Middle frontal gyrus (tissue), 1 donor: ENCODE measurements around the gene CELSR1.

Experiments
- DNase-seq: peaks from one replicate; pipeline ENCODE4 v3.0.0-alpha.2; 2015; ENCODE audit warnings: low spot score; ENCODE audit errors: extremely low spot score

Gene CELSR1

GRCh38 chr22:46537225-46537945 is at the start of gene CELSR1:
CELSR1 (minus strand) TSS chr22:46537620; CDS start chr22:46537170, 450 bp downstream.
- no peak for DNase-seq

- DNase-seq = no peak
Observed at GRCh38 chr22:46587061-46587460, 49.6 kb upstream of the CELSR1 start.

GRCh38 chr22:46586531-46587011 is 49.2 kb upstream of the CELSR1 start:
- no peak for DNase-seq

- DNase-seq = no peak
Observed at GRCh38 chr22:46586123-46586519, 48.7 kb upstream of the CELSR1 start.

- DNase-seq = no peak
Observed at GRCh38 chr22:46585340-46586122, 48.1 kb upstream of the CELSR1 start.

GRCh38 chr22:46584081-46584921 is 46.9 kb upstream of the CELSR1 start:
- DNase-seq = no peak

GRCh38 chr22:46583571-46583970 is 46.2 kb upstream of the CELSR1 start:
- no peak for DNase-seq

GRCh38 chr22:46582281-46582933 is 45.0 kb upstream of the CELSR1 start:
- DNase-seq = no peak

- no peak for DNase-seq
Observed at GRCh38 chr22:46581538-46582244, 44.3 kb upstream of the CELSR1 start.

- no peak for DNase-seq
Observed at GRCh38 chr22:46580940-46581537, 43.6 kb upstream of the CELSR1 start.

- no peak for DNase-seq
Observed at GRCh38 chr22:46579751-46580449, 42.5 kb upstream of the CELSR1 start.

GRCh38 chr22:46578824-46579561 is 41.6 kb upstream of the CELSR1 start:
- no peak for DNase-seq

GRCh38 chr22:46578251-46578823 is 40.9 kb upstream of the CELSR1 start:
- DNase-seq = no peak

- no peak for DNase-seq
Observed at GRCh38 chr22:46577368-46578249, 40.2 kb upstream of the CELSR1 start.

GRCh38 chr22:46576556-46577367 is 39.3 kb upstream of the CELSR1 start:
- no peak for DNase-seq

- no peak for DNase-seq
Observed at GRCh38 chr22:46575911-46576555, 38.6 kb upstream of the CELSR1 start.
